LNCAP (cell line): ENCODE results near the gene C1QTNF5.

Experiments used
- TF ChIP-seq, protein P1 (sequence below): fragments of 450-650 bp; IDR thresholded peaks from 2 replicates; pipeline ENCODE4 v1.5.1; 2017; ENCODE audit warnings: mild to moderate bottlenecking

Gene C1QTNF5

GRCh38 chr11:119310682-119311052 is 30.0 kb downstream of the C1QTNF5 start:
- TF ChIP-seq, protein P1, sequence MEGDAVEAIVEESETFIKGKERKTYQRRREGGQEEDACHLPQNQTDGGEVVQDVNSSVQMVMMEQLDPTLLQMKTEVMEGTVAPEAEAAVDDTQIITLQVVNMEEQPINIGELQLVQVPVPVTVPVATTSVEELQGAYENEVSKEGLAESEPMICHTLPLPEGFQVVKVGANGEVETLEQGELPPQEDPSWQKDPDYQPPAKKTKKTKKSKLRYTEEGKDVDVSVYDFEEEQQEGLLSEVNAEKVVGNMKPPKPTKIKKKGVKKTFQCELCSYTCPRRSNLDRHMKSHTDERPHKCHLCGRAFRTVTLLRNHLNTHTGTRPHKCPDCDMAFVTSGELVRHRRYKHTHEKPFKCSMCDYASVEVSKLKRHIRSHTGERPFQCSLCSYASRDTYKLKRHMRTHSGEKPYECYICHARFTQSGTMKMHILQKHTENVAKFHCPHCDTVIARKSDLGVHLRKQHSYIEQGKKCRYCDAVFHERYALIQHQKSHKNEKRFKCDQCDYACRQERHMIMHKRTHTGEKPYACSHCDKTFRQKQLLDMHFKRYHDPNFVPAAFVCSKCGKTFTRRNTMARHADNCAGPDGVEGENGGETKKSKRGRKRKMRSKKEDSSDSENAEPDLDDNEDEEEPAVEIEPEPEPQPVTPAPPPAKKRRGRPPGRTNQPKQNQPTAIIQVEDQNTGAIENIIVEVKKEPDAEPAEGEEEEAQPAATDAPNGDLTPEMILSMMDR = no peak

- TF ChIP-seq, protein P1 = no peak
Measured at GRCh38 chr11:119309953-119310681, 30.6 kb downstream of the C1QTNF5 start.

GRCh38 chr11:119309411-119309810 is 31.3 kb downstream of the C1QTNF5 start:
- TF ChIP-seq, protein P1 = no peak

DNA sequence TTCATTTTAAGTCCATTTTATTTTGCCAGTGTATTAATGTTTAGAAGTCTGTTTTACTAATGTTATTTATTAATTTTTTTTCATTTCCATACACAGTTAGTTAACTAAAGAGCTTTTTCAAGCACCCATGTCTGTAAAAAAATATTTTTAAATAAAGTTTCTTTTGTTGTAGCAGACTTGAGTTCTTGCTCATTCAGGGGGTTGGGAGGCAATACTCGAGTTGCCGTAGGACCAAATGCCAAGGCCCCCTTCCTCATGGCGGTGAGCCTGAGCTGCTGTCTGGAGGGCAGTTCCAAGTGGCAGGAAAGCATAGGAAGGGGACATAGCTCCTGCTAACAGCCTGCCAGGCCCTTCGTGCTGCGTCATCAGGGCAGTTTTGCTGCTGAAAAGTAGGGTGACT is 32.7 kb downstream of the C1QTNF5 start:
- TF ChIP-seq, protein P1 = no peak

GRCh38 chr11:119307219-119307618 is 33.5 kb downstream of the C1QTNF5 start:
- TF ChIP-seq, protein P1 = no peak

DNA sequence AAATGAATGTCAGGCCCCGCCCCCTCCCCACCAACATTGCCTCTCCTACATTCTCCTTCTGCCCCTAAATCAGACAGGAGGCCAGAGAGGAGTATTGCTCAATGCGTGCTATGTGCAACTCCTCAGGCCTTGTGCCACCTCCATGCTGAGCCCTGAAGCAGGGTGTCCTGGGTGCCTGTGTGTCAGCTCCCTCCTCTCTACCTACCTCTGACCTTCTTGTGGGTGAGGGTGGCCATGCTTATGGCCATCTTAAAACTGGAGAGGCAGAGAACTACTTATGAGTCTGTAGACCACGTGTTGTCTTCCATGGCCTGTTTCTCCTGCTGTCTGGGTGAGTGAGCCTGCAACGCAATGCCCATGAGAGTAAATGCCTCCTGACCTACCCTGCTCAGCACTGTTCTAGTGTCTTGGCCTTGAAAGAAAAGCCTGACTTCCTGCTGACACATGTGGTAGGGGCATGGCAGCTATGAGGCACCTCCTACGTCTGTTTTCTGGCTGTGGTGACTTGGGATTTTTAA is 34.3 kb downstream of the C1QTNF5 start:
- TF ChIP-seq, protein P1 = no peak

- TF ChIP-seq, protein P1 = no peak
Measured at GRCh38 chr11:119305556-119306372, 34.9 kb downstream of the C1QTNF5 start.
